GM11168 (cell line): ENCODE measurements around the gene GPATCH3.
"Not testable (repeated sequence)": the region's sequence is repeated elsewhere in the genome, so short reads cannot be mapped to it uniquely, and the experiment has no call there.

Source experiments
- in situ Hi-C: fragments of 300-500 bp; cut with MboI; formaldehyde crosslinking; loops from one replicate; pipeline ENCODE4 v1.12.0; 2022; ENCODE audit warnings: low sequenced_read_pairs; ENCODE audit not compliant: unreplicated experiment

Gene GPATCH3

DNA sequence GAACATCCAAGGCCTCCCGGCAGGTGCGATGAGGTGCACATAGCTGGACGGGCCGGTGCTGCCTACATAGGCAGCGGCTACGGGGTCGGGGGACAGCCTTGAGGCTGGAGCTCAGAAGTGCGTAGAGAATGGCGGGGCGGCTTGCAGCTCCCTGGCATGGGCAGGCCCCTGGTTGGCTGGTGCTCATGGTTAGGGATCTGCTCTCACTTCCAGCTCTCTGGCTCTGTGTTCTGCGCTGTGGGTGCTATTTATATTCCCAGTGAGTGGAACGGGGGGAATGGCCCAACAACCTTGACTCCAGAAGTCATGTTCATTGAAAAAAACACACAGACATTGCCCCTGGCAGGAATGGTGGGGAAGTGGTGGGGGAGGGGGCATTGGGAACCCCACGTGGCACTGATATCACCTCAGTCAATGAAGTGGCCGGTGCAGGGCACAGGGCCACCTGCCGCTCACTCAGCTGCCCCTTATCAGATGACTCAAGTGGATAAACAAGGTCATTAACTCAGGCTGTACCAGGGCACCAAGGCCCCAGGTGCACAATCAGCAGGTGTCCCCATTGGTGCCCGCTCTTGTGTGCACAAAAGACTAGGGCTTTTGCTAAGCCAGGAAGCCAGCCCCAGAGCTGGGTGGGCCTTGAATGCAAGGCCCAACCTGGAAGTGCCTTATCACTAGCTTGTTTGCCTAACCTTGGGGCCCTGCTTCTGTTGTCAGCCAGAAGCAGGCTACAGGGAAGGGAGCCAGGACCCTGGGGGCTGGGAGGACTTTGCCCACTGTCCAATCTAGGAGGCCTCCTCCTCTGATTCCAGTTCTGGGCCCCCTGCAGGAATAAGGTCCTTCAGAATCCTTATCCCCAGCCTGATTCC lies 13.7 kb upstream of the GPATCH3 start, which contains the start of gene NR0B2:
Gene NR0B2, minus strand, starts transcription at position 222 of the 866 bp plus-strand sequence. Its CDS starts 35 bp downstream, at position 187.
- in situ Hi-C loops: no loop called here

DNA sequence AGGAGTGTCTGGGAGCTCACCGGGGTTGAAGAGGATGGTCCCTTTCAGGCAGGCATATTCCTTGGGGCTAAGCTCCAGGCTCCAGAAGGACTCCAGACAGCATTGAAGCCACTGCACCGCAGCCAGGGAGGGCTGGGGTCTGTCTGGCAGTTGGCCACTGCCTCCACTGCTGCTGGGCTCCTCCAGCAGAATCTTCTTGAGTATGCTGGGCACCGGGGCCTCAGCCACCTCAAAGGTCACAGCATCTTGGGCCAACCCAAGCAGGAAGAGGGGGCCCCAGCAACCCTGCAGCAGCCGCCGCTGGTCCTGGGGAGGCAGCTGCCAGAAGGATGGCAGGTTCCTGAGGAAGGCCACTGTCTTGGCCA lies 13.1 kb upstream of the GPATCH3 start:
- in situ Hi-C loops: no loop called here

DNA sequence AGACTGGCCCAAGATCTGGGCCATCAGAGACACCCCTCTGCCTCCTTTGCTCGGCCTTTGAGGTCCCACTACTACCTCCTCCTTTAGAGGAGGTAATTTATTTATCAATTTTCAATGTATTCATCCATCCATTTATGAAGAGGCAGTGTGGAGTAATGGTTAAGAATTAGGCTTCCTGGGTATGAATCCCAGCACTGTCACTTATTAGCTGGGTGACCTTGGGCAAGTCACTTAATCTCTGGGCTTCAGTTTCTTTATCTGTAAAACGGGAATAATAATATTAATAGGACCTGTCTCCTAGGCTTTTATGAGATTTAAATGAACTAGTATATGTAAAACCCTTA lies 11.9 kb upstream of the GPATCH3 start:
- in situ Hi-C loops: no loop called here

DNA sequence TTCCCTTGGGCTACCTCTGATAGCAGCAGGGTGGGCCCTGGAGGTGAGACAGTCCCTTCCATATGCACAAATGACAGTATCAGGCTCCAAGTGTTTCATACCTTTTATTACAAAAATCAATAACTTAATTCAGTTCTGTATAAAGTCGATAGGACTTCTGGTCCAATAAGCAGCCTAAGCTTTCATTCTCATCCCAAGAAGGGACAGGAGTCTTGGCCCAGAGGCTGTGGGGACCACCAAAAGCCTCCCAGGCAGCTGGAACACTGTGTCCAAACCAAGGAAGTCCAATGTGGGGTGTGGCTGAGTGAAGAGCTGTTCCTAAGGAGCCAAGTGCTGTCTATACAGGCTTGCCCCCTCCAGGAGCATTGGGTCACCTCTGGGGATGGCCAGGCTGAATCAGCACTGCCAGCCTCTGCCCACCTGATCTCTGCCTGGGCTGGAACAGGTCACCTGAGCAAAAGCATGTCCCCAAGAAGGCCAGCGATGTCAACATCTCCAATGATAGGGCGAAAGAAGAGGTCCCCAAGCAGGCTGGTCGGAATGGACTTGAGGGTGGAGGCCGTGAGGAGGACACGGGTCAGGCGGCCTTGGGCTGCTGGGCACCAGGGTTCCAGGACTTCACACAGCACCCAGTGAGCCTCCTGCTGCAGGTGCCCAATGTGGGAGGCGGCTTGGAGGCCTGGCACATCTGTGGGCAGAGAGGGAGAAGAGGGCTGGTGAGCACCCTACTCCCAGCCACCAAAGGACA lies 11.3 kb upstream of the GPATCH3 start:
- in situ Hi-C loops: no loop called here

DNA sequence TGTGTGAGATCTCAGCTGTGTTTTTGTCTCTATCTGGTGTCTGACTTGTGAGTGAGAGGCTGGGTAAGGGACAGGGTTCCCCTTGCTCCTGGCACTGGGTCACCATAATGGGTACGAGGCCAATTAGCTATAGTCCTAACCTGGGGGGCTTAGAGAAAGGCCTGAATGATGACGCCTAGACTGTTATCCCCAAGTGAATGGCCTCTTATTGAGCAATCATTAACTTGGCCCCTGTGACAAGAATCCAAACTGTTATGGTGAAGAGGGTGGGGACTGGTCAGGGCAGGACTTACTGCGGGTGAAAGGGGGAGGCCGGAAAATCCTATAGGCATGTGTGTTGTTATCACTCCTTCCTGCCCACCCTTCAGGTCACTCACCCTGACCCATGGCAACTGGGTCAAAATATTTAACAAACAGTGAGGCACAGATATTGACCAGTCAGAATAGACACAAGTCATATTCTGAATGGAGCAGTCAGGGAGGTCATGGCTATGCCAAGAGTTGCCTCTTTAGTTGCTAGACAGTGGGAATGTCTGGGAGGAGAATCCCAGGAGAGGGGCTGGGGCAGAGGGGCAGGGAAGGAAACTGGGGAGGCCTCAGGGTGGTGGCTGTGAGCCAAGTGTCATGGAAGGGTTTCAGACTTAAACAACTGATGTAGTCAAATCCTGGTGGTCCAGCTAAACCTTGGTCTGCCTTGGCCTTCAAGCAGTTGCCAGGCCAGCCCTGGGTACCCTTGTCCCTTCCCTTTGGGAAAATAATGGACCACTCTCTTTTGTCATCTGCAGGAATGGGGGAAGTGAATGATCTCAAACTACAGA lies 10.3 kb upstream of the GPATCH3 start:
- in situ Hi-C loops: no loop called here

DNA sequence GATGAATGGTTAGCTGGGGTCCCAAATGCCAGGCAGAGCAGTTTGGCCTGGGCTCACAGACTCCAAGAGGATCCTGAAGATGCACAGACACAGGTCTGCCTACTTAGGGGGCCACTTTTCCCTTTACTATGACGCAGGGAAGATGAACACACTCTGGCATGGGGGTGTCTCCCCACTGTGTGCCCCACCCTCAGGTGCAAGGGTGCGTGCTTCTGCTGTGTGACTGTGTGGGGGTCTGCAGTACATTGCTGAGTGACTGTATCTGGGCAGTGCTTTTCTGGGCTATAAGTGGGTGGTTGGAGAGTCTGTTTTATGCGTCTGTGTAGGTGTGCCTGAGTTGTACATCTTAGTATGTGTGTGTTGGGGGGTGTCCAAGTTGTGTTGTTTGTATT lies 9.7 kb upstream of the GPATCH3 start:
- in situ Hi-C loops: no loop called here

DNA sequence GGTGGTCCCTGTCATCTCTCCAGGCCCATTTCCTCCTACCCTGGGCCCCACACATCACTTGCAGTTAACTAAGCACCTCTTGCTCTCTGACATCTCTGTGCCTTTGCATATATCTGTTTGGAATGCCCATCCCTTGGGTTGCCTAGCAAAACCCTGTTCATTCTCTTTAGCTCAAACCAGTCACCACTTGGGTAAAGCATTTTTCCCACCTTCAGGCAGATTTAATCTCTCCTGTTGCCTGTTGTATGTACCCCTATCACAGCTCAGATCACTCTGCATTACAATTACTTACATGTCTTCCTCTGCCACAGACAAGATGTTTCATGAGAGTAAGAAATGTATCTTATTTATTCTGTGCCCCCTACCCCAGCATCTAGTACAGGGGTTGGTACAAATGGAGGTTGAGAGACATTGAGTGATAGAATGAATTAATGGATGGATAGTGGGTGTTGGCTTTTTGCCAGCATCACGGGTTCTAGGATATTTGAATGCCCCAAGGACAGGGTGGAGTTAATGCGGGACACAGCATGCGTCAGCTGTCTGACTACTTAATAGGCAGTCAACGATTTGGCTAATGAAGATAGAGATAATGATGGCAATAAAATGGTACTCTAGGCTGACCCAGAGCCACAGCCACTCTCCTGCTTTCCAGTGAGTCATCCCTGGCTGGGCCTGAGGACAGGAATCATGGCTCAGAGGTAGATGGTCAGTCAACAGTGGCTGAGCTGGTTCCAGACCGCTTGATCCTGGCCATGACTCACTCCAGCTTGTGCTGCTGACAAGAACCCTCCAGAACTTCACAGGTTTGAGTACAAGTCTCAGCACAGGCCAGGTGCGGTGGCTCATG lies 7.0 kb upstream of the GPATCH3 start:
- in situ Hi-C loops: no loop called here

DNA sequence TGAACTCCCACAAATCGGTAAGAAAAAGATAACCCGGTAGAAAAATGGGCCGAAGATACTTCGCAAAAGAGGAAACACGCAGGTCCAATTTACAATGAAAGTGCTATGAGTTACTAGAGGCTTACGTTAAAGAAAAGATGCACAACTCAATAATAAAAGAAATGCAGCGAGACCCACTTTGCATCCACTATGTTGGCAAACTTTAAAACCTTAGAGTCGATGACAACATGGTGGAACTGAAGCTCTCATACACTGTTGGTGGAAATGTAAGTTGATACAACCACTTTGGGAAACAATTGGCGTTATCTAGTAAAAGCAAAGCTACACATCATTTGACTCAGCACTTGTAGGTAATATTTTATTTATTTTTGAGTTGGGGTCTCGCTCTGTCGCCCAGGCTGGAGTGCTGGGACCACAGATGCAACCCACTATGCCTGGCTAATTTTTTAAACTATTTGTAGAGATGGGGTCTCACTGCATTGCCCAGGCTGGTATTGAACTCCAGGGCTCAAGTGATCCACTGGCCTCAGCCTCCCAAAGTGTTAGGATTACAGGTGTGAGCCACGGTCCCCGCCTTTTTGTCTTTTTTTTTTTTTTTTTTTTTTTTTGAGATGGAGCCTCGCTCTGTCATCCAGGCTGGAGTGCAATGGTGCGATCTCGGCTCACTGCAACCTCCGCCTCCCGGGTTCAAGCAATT lies 696 bp upstream of the GPATCH3 start:
- in situ Hi-C loops: no loop called here

DNA sequence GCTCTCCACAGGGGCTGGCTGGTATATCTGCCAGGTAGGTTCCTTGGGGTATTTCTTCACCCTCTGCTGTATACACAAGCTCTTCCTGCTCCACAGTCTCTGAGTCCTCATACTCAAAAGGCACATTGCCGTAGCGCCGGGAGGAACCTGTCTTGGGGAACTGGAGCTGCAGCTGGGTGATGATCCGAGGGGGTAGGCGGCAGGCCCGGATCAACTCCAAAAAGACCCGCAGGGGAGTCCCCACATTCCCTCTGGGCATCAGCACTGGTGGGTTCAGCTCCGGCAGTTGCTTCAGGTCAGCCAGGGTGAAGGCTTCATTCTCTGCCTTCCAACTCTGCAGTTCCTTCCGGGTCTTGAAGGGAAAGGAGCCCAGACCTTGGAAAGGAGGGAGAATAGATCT lies 2.9 kb downstream of the GPATCH3 start:
- in situ Hi-C loops: no loop called here

DNA sequence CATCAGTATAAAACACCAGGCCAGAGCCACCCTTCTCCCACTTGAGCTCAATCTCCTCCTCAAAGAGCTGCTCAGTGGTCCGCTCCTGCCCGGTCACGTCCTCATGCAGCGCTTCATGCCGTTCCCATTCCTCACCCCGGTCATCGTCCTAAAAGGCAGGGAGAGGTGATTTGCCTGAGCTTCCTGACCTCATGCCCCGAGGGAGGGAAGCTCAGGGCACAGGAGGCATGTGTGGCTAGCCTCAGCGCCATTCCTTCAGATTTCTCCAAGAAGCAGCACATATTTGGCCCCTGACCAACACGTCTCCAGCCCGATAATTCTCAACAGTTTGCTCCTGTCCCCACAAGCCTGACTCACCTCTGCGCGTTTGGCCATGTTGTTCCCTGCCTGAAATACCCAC lies 6.0 kb downstream of the GPATCH3 start:
- in situ Hi-C loops: no loop called here

DNA sequence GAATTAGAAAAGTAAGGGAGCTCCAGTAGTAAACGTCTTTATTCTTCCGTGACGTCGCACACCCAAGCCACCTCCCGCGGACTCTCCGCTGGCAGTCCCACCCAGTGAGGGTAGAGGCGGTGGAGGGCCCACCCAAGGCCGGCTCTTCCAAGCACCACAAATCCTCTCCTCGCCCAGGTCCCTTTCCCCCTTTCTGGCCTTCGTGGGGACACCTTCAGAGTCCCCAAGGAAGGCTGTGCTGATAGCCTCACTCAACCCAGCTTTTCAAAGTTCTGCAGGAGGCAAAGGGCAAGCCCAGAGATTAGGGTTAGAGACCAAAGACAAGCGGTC lies 9.8 kb downstream of the GPATCH3 start:
- in situ Hi-C loops: no loop called here

DNA sequence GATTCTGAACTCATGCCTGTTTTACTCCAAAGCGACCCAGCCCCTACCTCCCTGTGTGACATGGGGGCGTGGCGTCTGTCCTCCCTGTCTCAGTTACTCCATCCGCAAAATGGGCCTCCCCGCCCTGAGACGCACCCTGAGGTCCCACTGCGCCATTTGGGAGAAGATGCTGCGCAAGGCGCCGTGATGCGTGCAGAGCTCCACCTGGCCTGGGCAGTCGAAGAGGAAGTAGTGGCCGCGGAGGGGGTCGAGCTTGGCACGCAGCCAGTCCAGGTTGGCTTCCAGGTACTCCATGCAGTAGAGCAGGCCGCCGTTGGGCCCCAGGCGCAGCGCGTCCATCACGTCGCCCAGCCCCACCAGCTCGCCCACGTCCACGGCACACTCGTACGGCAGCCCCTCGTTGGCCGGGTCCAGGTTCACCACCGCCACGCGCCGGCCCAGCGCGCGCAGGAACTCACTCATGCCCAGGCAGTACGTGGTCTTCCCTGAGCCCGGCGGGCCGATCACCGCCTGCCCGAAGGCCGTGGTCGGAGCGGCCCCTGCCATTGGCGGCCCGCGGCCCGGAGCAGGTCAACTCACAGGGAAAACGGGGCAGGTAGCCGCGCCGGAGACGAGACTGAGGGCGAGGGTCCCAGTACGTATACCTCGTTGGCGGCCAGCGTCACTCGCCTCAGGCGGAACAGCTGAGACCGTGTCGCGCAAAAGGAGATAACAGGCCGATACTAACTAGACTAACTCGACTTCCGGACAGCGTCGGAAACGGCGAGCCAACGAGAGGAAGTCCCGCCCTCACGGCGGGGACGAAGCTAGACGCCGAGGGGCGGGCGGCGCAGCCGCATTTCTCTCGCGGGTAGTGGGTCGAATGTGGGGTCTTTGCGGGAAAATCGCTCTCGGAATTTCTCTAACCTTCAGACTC lies 10.5 kb downstream of the GPATCH3 start, which contains the start of gene GPN2:
Gene GPN2, minus strand, starts transcription at position 733 of the 916 bp plus-strand sequence. Its CDS starts 187 bp downstream, at position 546.
- in situ Hi-C loops: no loop called here

DNA sequence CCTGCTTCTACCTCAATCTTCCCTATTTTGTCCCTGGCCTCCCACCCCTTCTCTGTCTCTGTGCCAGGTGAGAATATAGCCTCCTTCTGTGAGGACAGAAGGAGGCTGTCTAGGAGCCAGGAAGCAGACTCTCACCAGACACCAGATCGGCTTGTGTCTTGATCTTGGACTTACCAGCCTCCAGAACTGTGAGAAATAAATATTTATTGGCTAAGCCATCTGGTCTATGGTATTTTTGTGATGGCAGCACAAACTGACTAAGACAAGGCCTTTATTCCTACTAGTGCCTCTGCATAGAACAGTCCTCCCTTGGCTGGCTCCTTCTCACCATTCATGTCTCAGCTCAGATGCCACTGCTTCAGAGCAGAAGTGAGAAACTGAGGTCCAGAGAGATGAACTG lies 12.0 kb downstream of the GPATCH3 start:
- in situ Hi-C loops: no loop called here

DNA sequence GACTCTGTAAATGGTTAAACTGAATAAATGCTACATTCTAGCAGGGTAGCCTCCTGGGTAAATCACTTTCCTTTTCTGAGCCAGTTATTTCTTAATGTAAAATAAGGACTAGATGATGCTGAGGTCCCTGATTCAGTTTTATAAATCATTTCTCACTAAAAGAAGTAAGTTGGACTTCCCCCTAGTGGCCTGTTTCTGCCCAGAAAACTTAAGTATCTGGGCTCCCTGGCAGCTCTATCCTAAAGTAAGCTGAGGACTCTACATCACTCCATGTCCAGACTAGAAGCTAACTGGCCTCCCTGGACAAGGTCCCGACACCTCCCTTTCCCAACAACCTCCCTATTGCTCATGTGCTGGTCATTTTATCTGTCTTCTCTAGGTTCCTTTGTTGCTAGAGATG lies 13.1 kb downstream of the GPATCH3 start:
- in situ Hi-C loops: no loop called here

DNA sequence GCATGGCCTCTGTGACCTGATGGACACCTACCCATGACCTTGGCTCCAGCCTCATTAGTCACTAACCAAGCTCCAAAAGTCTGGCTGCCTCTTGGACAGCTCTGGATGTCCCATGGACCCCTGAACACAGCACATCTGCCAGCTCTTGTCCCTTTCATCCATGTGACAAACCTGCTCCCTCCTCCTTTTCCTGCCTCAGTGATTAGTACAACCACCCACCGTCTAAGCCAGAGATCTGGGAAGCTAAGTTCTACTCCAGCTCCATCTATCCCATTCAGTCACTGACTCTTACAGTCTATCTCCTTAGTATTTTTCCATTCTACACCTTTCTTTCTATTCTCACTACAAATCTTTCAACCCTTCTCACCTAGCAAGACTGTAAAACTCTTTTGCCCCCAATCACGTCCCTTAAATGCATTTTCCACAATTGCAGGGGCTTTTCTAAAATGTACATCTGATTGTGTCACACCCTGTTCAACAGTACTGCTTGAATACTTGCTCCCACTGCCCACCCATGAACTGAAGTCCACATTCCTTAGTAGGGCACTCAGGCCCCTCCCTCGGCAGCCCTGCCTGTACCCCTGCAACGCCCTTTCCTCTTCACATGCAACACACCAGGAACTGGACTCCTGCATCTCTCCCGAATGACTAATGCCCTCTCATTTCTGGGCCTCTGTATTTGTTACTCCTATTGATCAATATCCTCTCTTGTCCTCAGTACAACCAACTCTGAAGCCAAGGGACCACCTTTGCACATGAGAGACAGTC lies 17.4 kb downstream of the GPATCH3 start:
- in situ Hi-C loops: no loop called here

DNA sequence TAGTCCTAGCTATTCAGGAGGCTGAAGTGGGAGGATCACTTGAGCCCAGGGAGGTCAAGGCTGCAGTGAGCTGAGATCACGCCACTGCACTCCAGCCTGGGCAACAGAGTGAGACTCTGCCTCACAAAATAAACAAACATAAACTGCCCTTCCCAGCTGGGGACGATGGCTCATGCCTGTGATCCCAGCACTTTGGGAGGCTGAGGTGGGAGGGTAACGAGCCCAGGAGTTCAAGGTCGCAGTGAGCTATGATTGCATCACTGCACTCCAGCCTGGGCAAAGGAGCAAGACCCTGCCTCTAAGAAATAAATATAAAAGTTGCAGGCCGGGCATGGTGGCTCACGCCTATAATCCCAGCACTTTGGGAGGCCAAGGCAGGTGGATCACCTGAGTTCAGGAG lies 18.7 kb downstream of the GPATCH3 start:
- in situ Hi-C loops: not testable (repeated sequence)

DNA sequence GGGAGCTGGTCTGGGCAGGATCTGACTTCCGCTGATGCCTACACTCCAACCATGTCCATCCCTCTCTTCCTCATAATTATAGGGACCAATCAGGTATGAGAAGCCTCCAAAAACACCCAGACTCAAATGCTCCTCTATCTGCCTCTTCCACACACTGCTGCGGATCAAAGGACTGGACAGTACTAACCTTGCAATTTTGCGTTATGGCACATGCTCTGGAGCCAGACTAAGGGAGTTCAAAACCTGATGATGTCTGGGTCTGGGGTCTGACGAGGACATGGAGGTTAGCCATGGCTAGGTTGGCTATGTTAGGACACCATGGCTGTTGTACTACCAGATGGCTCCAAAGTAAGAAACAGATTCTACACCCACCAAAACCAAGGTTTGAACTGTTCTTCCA lies 20.5 kb downstream of the GPATCH3 start:
- in situ Hi-C loops: no loop called here

DNA sequence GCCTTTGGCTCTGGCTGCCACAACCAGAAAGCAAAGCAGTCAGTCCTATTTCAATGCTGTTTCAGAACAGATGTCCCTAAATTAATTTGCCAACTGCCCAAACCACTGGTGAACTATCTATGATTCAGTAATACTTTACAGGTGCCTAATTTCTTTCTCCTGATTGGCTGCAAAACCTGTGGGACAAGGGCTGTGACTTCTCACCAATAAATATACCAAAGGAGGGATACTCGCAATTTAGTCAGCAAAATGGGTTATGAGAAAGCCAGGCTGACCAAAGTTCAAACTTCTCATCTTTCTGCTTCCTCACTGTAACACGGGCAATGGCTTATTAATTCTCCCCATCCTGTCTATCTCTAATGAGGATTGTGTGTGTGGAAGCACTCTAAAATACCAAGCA lies 22.9 kb downstream of the GPATCH3 start:
- in situ Hi-C loops: no loop called here
